Stimulated activated naive B cell treated with anti-CD40 and anti-IgM and Interleukin-4, amounts not matched to agents 10 μg/mL and 1 μg/mL and 100 μg/mL, for 72 hours (primary cell): ENCODE results near the gene NLRP11.
A peak's percentile ranks its signal among the peaks of the same experiment; 100 is the strongest.

Experiments used
- ATAC-seq, 2 donors: fragments of 150-1000 bp; cut with Tn5 transposase; replicated peaks; 2 replicates each; pipeline ENCODE4 v1.10.0; 2021; ENCODE audit warnings: moderate library complexity in 1 of 2
- DNase-seq: peaks from one replicate; pipeline ENCODE4 v3.0.0; 2021
- H3K27ac Mint-ChIP-seq: one replicate; pipeline ENCODE4 v1.8.0; 2022; ENCODE audit warnings: mild to moderate bottlenecking, mixed read lengths
- H3K27me3 Mint-ChIP-seq, 2 donors: one replicate each; pipeline ENCODE4 v1.8.0; 2022; ENCODE audit warnings: mixed read lengths in 2 of 2
- H3K36me3 Mint-ChIP-seq, 2 donors: one replicate each; pipeline ENCODE4 v1.8.0; 2022; ENCODE audit warnings: mixed read lengths in 2 of 2, mild to moderate bottlenecking in 1 of 2
- H3K4me1 Mint-ChIP-seq, 2 donors: one replicate each; pipeline ENCODE4 v1.8.0; 2022; ENCODE audit warnings: mixed read lengths in 2 of 2, mild to moderate bottlenecking in 1 of 2
- H3K4me3 Mint-ChIP-seq, 2 donors: one replicate each; pipeline ENCODE4 v1.8.0; 2022; ENCODE audit warnings: mild to moderate bottlenecking in 2 of 2, mixed read lengths in 2 of 2, moderate library complexity in 1 of 2
- H3K9me3 Mint-ChIP-seq, 2 donors: one replicate each; pipeline ENCODE4 v1.8.0; 2022; ENCODE audit warnings: mixed read lengths in 2 of 2, mild to moderate bottlenecking in 1 of 2

The NLRP11 gene

GRCh38 chr19:55831846-55832245, at the start of gene NLRP11:
Gene NLRP11 (minus strand): TSS chr19:55831999. CDS start chr19:55818174, 13,825 bp downstream.
- no peaks in the 10 kb centered on the region for H3K36me3 Mint-ChIP-seq
- no peaks in the 10 kb centered on the region for H3K27me3 Mint-ChIP-seq
- DNase-seq (no peak), ATAC-seq (no peak)
- no peak within 1 kb of the TSS for H3K4me3 Mint-ChIP-seq
- no peaks in the 10 kb centered on the region for H3K4me1 Mint-ChIP-seq
- no peak within 1 kb of the TSS for H3K27ac Mint-ChIP-seq
- H3K9me3 Mint-ChIP-seq, result no peaks in the 10 kb centered on the region

- no peak overlapping the region for H3K4me3 Mint-ChIP-seq
- H3K27ac Mint-ChIP-seq, result no peak overlapping the region
- H3K27me3 Mint-ChIP-seq, result peaks cover 0 to 3% of the 10 kb centered on the region in 2 donors
- no peak for ATAC-seq
- H3K36me3 Mint-ChIP-seq, result no peaks in the 10 kb centered on the region
- H3K9me3 Mint-ChIP-seq, result peaks cover 11 to 12% of the 10 kb centered on the region in 2 donors
- no peaks in the 10 kb centered on the region for H3K4me1 Mint-ChIP-seq
- no peak for DNase-seq
Measured at GRCh38 chr19:55877211-55877610, 45.4 kb upstream of the NLRP11 start.

- Mint-ChIP-seq H3K36me3 (no peaks in the 10 kb centered on the region), H3K27me3 (peaks cover 0 to 12% of the 10 kb centered on the region in 2 donors), H3K4me3 (no peak overlapping the region), H3K27ac (no peak overlapping the region), H3K9me3 (peaks cover 5 to 21% of the 10 kb centered on the region in 2 donors), H3K4me1 (no peaks in the 10 kb centered on the region)
- ATAC-seq, result no peak
- DNase-seq, result no peak
Measured at GRCh38 chr19:55870736-55871135, 38.9 kb upstream of the NLRP11 start.

GRCh38 chr19:55867101-55867500, 35.3 kb upstream of the NLRP11 start:
- H3K9me3 Mint-ChIP-seq, result peaks cover 6 to 8% of the 10 kb centered on the region in 2 donors
- no peaks in the 10 kb centered on the region for H3K4me1 Mint-ChIP-seq
- DNase-seq (no peak), ATAC-seq (no peak)
- no peak overlapping the region for H3K4me3 Mint-ChIP-seq
- no peak overlapping the region for H3K27ac Mint-ChIP-seq
- H3K27me3 Mint-ChIP-seq, result peaks cover 0 to 12% of the 10 kb centered on the region in 2 donors
- no peaks in the 10 kb centered on the region for H3K36me3 Mint-ChIP-seq

- ATAC-seq (no peak), DNase-seq (no peak)
- Mint-ChIP-seq H3K36me3 (no peaks in the 10 kb centered on the region), H3K4me1 (no peaks in the 10 kb centered on the region), H3K27me3 (peaks cover 0 to 12% of the 10 kb centered on the region in 2 donors), H3K9me3 (peaks cover 6 to 8% of the 10 kb centered on the region in 2 donors), H3K4me3 (no peak overlapping the region), H3K27ac (peak overlapping the region; percentile 9)
Measured at GRCh38 chr19:55866521-55866920, 34.7 kb upstream of the NLRP11 start.

- Mint-ChIP-seq H3K9me3 (peaks cover 0 to 2% of the 10 kb centered on the region in 2 donors), H3K4me3 (peak overlapping the region in 1 of 2 donors; percentile 12), H3K27me3 (no peaks in the 10 kb centered on the region), H3K27ac (peak overlapping the region; percentile 5), H3K4me1 (peaks cover 14 to 24% of the 10 kb centered on the region in 2 donors), H3K36me3 (no peaks in the 10 kb centered on the region)
- DNase-seq (no peak), ATAC-seq (no peak)
Measured at GRCh38 chr19:55858969-55859368, 27.2 kb upstream of the NLRP11 start.

- H3K9me3 Mint-ChIP-seq, result peaks cover 5% of the 10 kb centered on the region in 2 donors
- DNase-seq (no peak), ATAC-seq (no peak)
- no peaks in the 10 kb centered on the region for H3K27me3 Mint-ChIP-seq
- H3K36me3 Mint-ChIP-seq, result peaks cover 0 to 1% of the 10 kb centered on the region in 2 donors
- H3K4me3 Mint-ChIP-seq, result no peak overlapping the region
- H3K4me1 Mint-ChIP-seq, result peaks cover 14 to 30% of the 10 kb centered on the region in 2 donors
- peak overlapping the region; percentile 27 for H3K27ac Mint-ChIP-seq
Measured at GRCh38 chr19:55858401-55858800, 26.6 kb upstream of the NLRP11 start.

GRCh38 chr19:55857974-55858373, 26.2 kb upstream of the NLRP11 start:
- no peak for DNase-seq
- Mint-ChIP-seq H3K27me3 (no peaks in the 10 kb centered on the region), H3K9me3 (peaks cover 5% of the 10 kb centered on the region in 2 donors), H3K27ac (peak overlapping the region; percentile 43), H3K36me3 (peaks cover 0 to 1% of the 10 kb centered on the region in 2 donors), H3K4me1 (peaks cover 14 to 31% of the 10 kb centered on the region in 2 donors), H3K4me3 (no peak overlapping the region)
- no peak for ATAC-seq

- peak overlapping the region; percentile 43 for H3K27ac Mint-ChIP-seq
- H3K27me3 Mint-ChIP-seq, result no peaks in the 10 kb centered on the region
- H3K36me3 Mint-ChIP-seq, result peaks cover 0 to 1% of the 10 kb centered on the region in 2 donors
- H3K4me3 Mint-ChIP-seq, result no peak overlapping the region
- peaks cover 5% of the 10 kb centered on the region in 2 donors for H3K9me3 Mint-ChIP-seq
- peak; percentile 89 to 90 for ATAC-seq
- H3K4me1 Mint-ChIP-seq, result peaks cover 14 to 31% of the 10 kb centered on the region in 2 donors
- peak; percentile 34 for DNase-seq
Measured at GRCh38 chr19:55857149-55857548, 25.4 kb upstream of the NLRP11 start.

GRCh38 chr19:55855160-55855559, 23.4 kb upstream of the NLRP11 start:
- Mint-ChIP-seq H3K4me1 (peaks cover 14 to 31% of the 10 kb centered on the region in 2 donors), H3K27ac (peak overlapping the region; percentile 56), H3K4me3 (no peak overlapping the region), H3K27me3 (no peaks in the 10 kb centered on the region), H3K9me3 (peaks cover 5% of the 10 kb centered on the region in 2 donors), H3K36me3 (peaks cover 0 to 1% of the 10 kb centered on the region in 2 donors)
- ATAC-seq (peak; percentile 42 to 54), DNase-seq (no peak)

- no peak overlapping the region for H3K4me3 Mint-ChIP-seq
- DNase-seq (no peak), ATAC-seq (no peak)
- H3K36me3 Mint-ChIP-seq, result no peaks in the 10 kb centered on the region
- peaks cover 2 to 8% of the 10 kb centered on the region in 2 donors for H3K9me3 Mint-ChIP-seq
- H3K4me1 Mint-ChIP-seq, result no peaks in the 10 kb centered on the region
- peaks cover 7 to 8% of the 10 kb centered on the region in 2 donors for H3K27me3 Mint-ChIP-seq
- no peak overlapping the region for H3K27ac Mint-ChIP-seq
Measured at GRCh38 chr19:55838906-55839305, 7.1 kb upstream of the NLRP11 start.

- H3K36me3 Mint-ChIP-seq, result no peaks in the 10 kb centered on the region
- H3K4me1 Mint-ChIP-seq, result no peaks in the 10 kb centered on the region
- no peak overlapping the region for H3K27ac Mint-ChIP-seq
- H3K9me3 Mint-ChIP-seq, result peaks cover 2 to 8% of the 10 kb centered on the region in 2 donors
- no peak for DNase-seq
- H3K27me3 Mint-ChIP-seq, result peaks cover 7 to 8% of the 10 kb centered on the region in 2 donors
- ATAC-seq, result no peak
- H3K4me3 Mint-ChIP-seq, result no peak overlapping the region
Measured at GRCh38 chr19:55838251-55838650, 6.5 kb upstream of the NLRP11 start.

- ATAC-seq, result no peak
- Mint-ChIP-seq H3K27me3 (peaks cover 0 to 4% of the 10 kb centered on the region in 2 donors), H3K4me1 (no peaks in the 10 kb centered on the region), H3K36me3 (no peaks in the 10 kb centered on the region), H3K4me3 (no peak within 1 kb of the TSS), H3K27ac (no peak within 1 kb of the TSS), H3K9me3 (peaks cover 0 to 4% of the 10 kb centered on the region in 2 donors)
- no peak for DNase-seq
Measured at GRCh38 chr19:55836340-55836739, 4.5 kb upstream of the NLRP11 start, which contains the start of gene NLRP4. Gene NLRP4 (plus strand): TSS chr19:55836540. CDS start chr19:55852081, 15,541 bp downstream.

- ATAC-seq (no peak), DNase-seq (no peak)
- Mint-ChIP-seq H3K9me3 (no peaks in the 10 kb centered on the region), H3K4me1 (no peaks in the 10 kb centered on the region), H3K36me3 (no peaks in the 10 kb centered on the region), H3K27ac (no peak overlapping the region), H3K4me3 (no peak overlapping the region), H3K27me3 (no peaks in the 10 kb centered on the region)
Measured at GRCh38 chr19:55832676-55833075, 877 bp upstream of the NLRP11 start.

- no peak overlapping the region for H3K4me3 Mint-ChIP-seq
- ATAC-seq (peak in 1 of 2 donors; percentile 38), DNase-seq (no peak)
- no peaks in the 10 kb centered on the region for H3K36me3 Mint-ChIP-seq
- no peaks in the 10 kb centered on the region for H3K27me3 Mint-ChIP-seq
- no peaks in the 10 kb centered on the region for H3K4me1 Mint-ChIP-seq
- H3K27ac Mint-ChIP-seq, result no peak overlapping the region
- H3K9me3 Mint-ChIP-seq, result no peaks in the 10 kb centered on the region
Measured at GRCh38 chr19:55830656-55831055, 1.1 kb downstream of the NLRP11 start.
